CD4-positive, CD25-positive, alpha-beta regulatory T cell (primary cell): ENCODE results near the gene ARFRP1. TPM values are rescaled to one million over a fixed set of nuclear protein-coding genes. Genes with fewer than 3 reads are reported as not detected.

ENCODE experiments used
- ATAC-seq, 2 donors: fragments of 150-1000 bp; cut with Tn5 transposase; one replicate each; pipeline ENCODE4 v1.10.0; 2021; ENCODE audit warnings: low read depth in 2 of 2, moderate number of reproducible peaks in 2 of 2, moderate library complexity in 1 of 2
- DNase-seq, 3 donors: peaks; one replicate each; pipeline versions ENCODE4 v3.0.0 to v3.0.0-alpha.2; 2012 to 2022; ENCODE audit warnings: mixed read lengths in 1 of 3
- H3K27ac ChIP-seq: one replicate; pipeline ENCODE4 v1.7.0; 2013; ENCODE audit warnings: mild to moderate bottlenecking, low read length; ENCODE audit not compliant: insufficient read depth, poor library complexity, severe bottlenecking
- H3K27me3 ChIP-seq: one replicate; pipeline ENCODE4 v1.7.0; 2013; ENCODE audit warnings: low read length; ENCODE audit not compliant: control insufficient read depth, insufficient read depth
- H3K36me3 ChIP-seq: one replicate; pipeline ENCODE4 v1.7.0; 2013; ENCODE audit warnings: mild to moderate bottlenecking, low read length, moderate library complexity; ENCODE audit not compliant: control insufficient read depth, insufficient read depth
- H3K4me1 ChIP-seq: 2 replicates; pipeline ENCODE4 v1.7.0; 2013; ENCODE audit warnings: mild to moderate bottlenecking, low read length; ENCODE audit not compliant: insufficient read depth, control insufficient read depth, poor library complexity, severe bottlenecking
- H3K4me3 ChIP-seq: one replicate; pipeline ENCODE4 v1.7.0; 2013; ENCODE audit warnings: low read depth, mild to moderate bottlenecking, low read length, moderate library complexity
- H3K9me3 ChIP-seq, 2 experiments: 1 replicate in 1 of 2; 2 replicates in 1 of 2; pipeline ENCODE4 v1.7.0; 2013; ENCODE audit warnings: low read length in 2 of 2, mild to moderate bottlenecking in 1 of 2, moderate library complexity in 1 of 2; ENCODE audit not compliant: control insufficient read depth in 2 of 2
- H3K27ac Mint-ChIP-seq, 3 donors: one replicate each; pipeline ENCODE4 v1.8.0; 2020 to 2022; ENCODE audit warnings: mild to moderate bottlenecking in 3 of 3, mixed read lengths in 3 of 3, moderate library complexity in 2 of 3
- H3K27me3 Mint-ChIP-seq: one replicate; pipeline ENCODE4 v1.8.0; 2022; ENCODE audit warnings: mild to moderate bottlenecking, mixed read lengths
- H3K36me3 Mint-ChIP-seq: one replicate; pipeline ENCODE4 v1.8.0; 2020; ENCODE audit warnings: mixed read lengths
- H3K4me1 Mint-ChIP-seq, 4 donors: one replicate each; pipeline ENCODE4 v1.8.0; 2020 to 2022; ENCODE audit warnings: mixed read lengths in 4 of 4, mild to moderate bottlenecking in 1 of 4
- H3K4me3 Mint-ChIP-seq, 4 donors: one replicate each; pipeline ENCODE4 v1.8.0; 2020 to 2022; ENCODE audit warnings: mild to moderate bottlenecking in 4 of 4, mixed read lengths in 4 of 4, moderate library complexity in 3 of 4
- H3K9me3 Mint-ChIP-seq, 7 donors: one replicate each; pipeline ENCODE4 v1.8.0; 2020 to 2022; ENCODE audit warnings: mixed read lengths in 7 of 7, mild to moderate bottlenecking in 3 of 7, moderate library complexity in 2 of 7
- polyA plus RNA-seq, 4 donors: library from polyadenylated mRNA; unstranded; fragments of 300-500 nt; fragmentation: Illumina TruSeq; gene quantifications; one replicate each; pipeline ENCODE4 v1.2.3, GENCODE V29; 2021
- total RNA-seq: library from RNA; stranded (reverse); gene quantifications from one replicate; pipeline ENCODE4 v1.2.3, GENCODE V29; 2022

The ARFRP1 gene
- total and polyA plus RNA-seq, 5 donors from 2014 or later, result 51.6 to 65.7 (median 61.6) TPM

DNA sequence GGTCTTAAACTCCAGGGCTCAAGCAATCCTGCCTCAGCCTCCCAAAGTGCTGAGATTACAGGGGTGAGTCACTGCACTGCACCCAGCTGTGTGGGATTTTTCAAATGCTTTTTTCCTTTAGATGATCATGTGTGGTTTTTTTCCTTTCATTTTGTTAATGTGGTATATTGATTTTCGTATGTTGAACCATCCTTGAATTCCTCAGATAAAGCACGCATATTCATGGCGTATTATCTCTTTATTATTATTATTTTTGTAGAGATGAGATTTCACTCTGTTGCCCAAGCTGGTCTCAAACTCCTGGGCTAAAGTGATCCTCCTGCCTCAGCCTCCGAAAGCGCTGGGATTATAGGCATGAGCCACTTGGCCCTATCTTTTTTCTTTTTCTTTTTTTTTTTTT is 7.1 kb upstream of the ARFRP1 start:
- H3K27me3 ChIP-seq, result no peaks in the 10 kb centered on the region
- no peak overlapping the region for H3K4me3 ChIP-seq
- Mint-ChIP-seq H3K27ac (no peak overlapping the region), H3K9me3 (peaks cover 0 to 17% (median 6%) of the 10 kb centered on the region in 7 donors), H3K27me3 (no peaks in the 10 kb centered on the region), H3K4me3 (no peak overlapping the region), H3K36me3 (peaks cover 56% of the 10 kb centered on the region), H3K4me1 (peaks cover 16 to 53% (median 32%) of the 10 kb centered on the region in 4 donors)
- ATAC-seq, result no peak
- peaks cover 67% of the 10 kb centered on the region for H3K36me3 ChIP-seq
- peaks cover 9 to 17% of the 10 kb centered on the region in 2 experiments for H3K9me3 ChIP-seq
- DNase-seq, result no peak
- peaks cover 5% of the 10 kb centered on the region for H3K4me1 ChIP-seq
- H3K27ac ChIP-seq, result no peak overlapping the region

DNA sequence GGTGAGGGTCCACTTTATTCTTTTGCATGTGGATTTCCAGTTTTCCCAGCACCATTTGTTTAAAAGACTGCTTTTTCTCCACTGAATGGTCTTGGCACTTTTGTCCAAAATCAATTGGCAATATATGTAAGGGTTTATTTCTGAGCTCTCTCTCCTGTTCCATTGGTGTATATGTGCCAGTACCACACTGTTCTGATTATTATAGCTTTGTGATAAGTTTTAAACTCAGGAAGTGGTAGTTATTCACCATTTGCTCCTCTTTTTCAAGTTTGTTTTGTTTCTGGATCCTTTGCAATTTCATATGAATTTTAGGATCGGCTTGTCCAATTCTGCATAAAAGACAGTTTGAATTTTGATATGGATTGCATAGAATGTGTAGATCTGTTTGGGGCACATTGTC is 4.4 kb upstream of the ARFRP1 start:
- ATAC-seq (no peak), DNase-seq (no peak)
- Mint-ChIP-seq H3K9me3 (peaks cover 0 to 12% (median 3%) of the 10 kb centered on the region in 7 donors), H3K4me1 (peaks cover 16 to 57% (median 31%) of the 10 kb centered on the region in 4 donors), H3K4me3 (peak overlapping the region; percentile 38 to 83 (median 62)), H3K27me3 (no peaks in the 10 kb centered on the region), H3K36me3 (peaks cover 45% of the 10 kb centered on the region), H3K27ac (peak overlapping the region in 1 of 3 donors; percentile 72)
- H3K27me3 ChIP-seq, result no peaks in the 10 kb centered on the region
- H3K9me3 ChIP-seq, result peaks cover 3 to 11% of the 10 kb centered on the region in 2 experiments
- H3K36me3 ChIP-seq, result peaks cover 52% of the 10 kb centered on the region
- no peak overlapping the region for H3K27ac ChIP-seq
- H3K4me1 ChIP-seq, result peaks cover 22% of the 10 kb centered on the region
- no peak overlapping the region for H3K4me3 ChIP-seq

DNA sequence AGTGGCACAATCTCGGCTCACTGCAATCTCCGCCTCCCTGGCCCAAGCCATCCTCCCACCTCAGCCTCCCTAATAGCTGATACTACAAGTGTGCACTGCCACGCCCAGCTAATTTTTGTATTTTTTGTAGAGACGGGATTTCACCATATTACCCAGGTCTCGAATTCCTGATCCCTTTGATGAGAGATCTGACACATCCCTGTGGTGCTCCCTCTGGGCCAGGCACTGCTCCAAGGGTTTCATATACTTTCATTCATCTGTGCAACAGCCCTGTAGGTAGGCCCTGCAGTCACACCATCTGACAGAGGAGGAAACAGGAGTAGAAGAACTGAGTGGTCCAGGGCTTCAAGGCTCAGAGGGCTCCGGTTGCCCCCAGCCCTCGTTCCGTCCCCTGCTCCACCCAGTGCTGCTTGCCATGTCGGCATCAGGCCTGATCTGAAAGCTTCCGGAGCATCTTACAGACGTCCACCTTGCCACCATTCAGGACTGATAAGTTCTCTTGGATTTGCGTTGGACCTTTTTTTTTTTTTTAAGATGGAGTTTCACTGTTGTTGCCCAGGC is 3.4 kb upstream of the ARFRP1 start:
- peaks cover 3 to 11% of the 10 kb centered on the region in 2 experiments for H3K9me3 ChIP-seq
- H3K4me1 Mint-ChIP-seq, result peaks cover 21 to 56% (median 31%) of the 10 kb centered on the region in 4 donors
- H3K27me3 ChIP-seq, result no peaks in the 10 kb centered on the region
- no peak overlapping the region for H3K4me3 ChIP-seq
- no peak for ATAC-seq
- H3K27ac Mint-ChIP-seq, result no peak overlapping the region
- DNase-seq, result no peak
- peaks cover 55% of the 10 kb centered on the region for H3K36me3 ChIP-seq
- H3K4me3 Mint-ChIP-seq, result peak overlapping the region; percentile 66 to 95 (median 79)
- H3K36me3 Mint-ChIP-seq, result peaks cover 41% of the 10 kb centered on the region
- H3K4me1 ChIP-seq, result peaks cover 32% of the 10 kb centered on the region
- peaks cover 0 to 8% (median 2%) of the 10 kb centered on the region in 7 donors for H3K9me3 Mint-ChIP-seq
- H3K27ac ChIP-seq, result no peak overlapping the region
- no peaks in the 10 kb centered on the region for H3K27me3 Mint-ChIP-seq

DNA sequence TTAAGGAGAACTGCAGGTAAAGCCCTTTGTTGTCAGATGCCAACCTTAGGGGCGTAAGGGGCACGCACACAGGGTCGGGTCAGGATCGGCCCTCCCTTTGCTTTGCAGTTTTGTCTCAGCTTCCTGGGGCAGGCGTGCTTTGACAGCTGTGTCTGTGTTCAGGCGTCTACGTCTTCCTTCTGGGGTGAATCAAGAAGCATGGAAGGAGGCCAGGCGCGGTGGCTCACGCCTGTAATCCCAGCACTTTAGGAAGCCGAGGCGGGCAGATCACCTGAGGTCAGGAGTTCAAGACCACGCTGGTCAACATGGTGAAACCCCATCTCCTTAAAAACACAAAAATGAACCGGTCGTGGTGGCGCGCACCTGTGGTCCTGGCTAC is 1.4 kb upstream of the ARFRP1 start:
- peaks cover 58% of the 10 kb centered on the region for H3K36me3 ChIP-seq
- no peaks in the 10 kb centered on the region for H3K27me3 Mint-ChIP-seq
- H3K9me3 ChIP-seq, result no peaks in the 10 kb centered on the region
- peaks cover 0 to 2% (median 0%) of the 10 kb centered on the region in 7 donors for H3K9me3 Mint-ChIP-seq
- no peak for ATAC-seq
- H3K27me3 ChIP-seq, result no peaks in the 10 kb centered on the region
- peak overlapping the region; percentile 48 to 89 (median 60) for H3K27ac Mint-ChIP-seq
- no peak overlapping the region for H3K27ac ChIP-seq
- no peak for DNase-seq
- H3K36me3 Mint-ChIP-seq, result peaks cover 31% of the 10 kb centered on the region
- H3K4me3 Mint-ChIP-seq, result peak overlapping the region; percentile 77 to 94 (median 80)
- H3K4me1 Mint-ChIP-seq, result peaks cover 21 to 58% (median 29%) of the 10 kb centered on the region in 4 donors
- H3K4me3 ChIP-seq, result no peak overlapping the region
- peaks cover 36% of the 10 kb centered on the region for H3K4me1 ChIP-seq

DNA sequence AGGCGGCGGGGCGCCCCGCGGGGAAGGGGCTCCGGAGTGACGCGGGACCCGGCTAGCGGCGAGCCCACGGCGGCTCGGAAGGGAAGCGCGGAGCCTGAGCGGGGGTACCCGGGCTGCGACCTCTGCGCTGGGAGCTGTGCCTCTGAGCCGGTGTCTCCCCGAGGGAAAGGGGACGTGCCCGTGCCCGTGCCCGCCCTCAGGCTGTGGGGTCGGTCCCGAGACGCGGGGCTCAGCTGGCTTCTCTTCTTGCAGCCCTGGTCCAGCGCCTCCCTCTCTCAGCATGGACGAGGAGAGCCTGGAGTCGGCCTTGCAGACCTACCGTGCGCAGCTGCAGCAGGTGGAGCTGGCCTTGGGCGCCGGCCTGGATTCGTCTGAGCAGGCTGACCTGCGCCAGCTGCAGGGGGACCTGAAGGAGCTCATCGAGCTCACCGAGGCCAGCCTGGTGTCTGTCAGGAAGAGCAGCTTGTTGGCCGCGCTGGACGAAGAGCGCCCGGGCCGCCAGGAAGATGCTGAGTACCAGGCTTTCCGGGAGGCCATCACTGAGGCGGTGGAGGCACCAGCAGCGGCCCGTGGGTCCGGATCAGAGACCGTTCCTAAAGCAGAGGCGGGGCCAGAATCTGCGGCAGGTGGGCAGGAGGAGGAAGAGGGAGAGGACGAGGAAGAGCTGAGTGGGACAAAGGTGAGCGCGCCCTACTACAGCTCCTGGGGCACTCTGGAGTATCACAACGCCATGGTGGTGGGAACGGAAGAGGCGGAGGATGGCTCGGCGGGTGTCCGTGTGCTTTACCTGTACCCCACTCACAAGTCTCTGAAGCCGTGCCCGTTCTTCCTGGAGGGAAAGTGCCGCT is 749 bp upstream of the ARFRP1 start:
- Mint-ChIP-seq H3K4me1 (peaks cover 21 to 58% (median 29%) of the 10 kb centered on the region in 4 donors), H3K36me3 (peaks cover 28% of the 10 kb centered on the region), H3K9me3 (peaks cover 0 to 2% (median 0%) of the 10 kb centered on the region in 7 donors), H3K27ac (peak overlapping the region; percentile 48 to 89 (median 60)), H3K27me3 (no peaks in the 10 kb centered on the region), H3K4me3 (peak overlapping the region; percentile 78 to 94 (median 80))
- no peaks in the 10 kb centered on the region for H3K9me3 ChIP-seq
- ATAC-seq (no peak), DNase-seq (no peak)
- peak overlapping the region; percentile 18 for H3K4me3 ChIP-seq
- H3K36me3 ChIP-seq, result peaks cover 56% of the 10 kb centered on the region
- H3K27ac ChIP-seq, result peak overlapping the region; percentile 82
- H3K27me3 ChIP-seq, result no peaks in the 10 kb centered on the region
- H3K4me1 ChIP-seq, result peaks cover 36% of the 10 kb centered on the region

DNA sequence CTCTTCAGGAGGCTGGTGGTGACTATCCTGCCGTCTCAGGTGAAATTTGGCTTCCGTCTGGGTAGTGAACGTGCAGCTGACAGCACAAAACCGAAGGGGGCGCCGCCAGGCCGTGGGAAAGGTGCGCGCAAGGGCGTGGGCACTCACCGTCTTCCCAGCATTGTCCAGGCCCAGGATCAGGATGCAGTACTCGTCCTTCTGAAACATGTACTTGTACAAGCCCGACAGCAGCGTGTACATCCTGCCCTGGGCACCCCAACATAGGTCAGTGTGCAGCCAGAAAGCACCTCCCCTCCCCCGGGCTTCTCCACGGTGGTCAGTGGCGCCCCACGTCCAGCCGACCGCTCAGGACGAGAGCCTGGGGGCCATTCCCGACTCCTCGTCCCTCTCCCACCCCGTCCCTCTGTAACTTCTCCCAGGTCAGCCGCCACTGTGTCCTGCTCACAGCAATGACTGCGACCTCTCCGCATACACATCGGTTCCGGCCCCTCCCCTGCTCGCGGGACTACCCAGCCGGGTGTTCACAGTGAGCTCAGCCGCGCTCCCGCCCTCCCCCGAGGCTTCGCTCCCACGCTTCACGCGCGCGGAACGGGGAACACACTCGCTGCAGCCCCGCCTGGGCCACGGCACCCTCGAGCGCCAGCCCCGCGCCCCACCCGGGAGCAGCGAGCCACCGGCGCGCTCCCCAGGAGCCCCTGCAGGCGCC is 771 bp downstream of the ARFRP1 start:
- Histone ChIP-seq H3K4me3 (peak overlapping the region; percentile 59), H3K27me3 (no peaks in the 10 kb centered on the region), H3K9me3 (no peaks in the 10 kb centered on the region), H3K36me3 (peaks cover 46% of the 10 kb centered on the region), H3K4me1 (peaks cover 36% of the 10 kb centered on the region), H3K27ac (peak overlapping the region; percentile 82)
- peak; percentile 44 to 46 for ATAC-seq
- no peaks in the 10 kb centered on the region for H3K27me3 Mint-ChIP-seq
- H3K4me3 Mint-ChIP-seq, result peak overlapping the region; percentile 87 to 94 (median 92)
- no peaks in the 10 kb centered on the region for H3K9me3 Mint-ChIP-seq
- H3K36me3 Mint-ChIP-seq, result peaks cover 18% of the 10 kb centered on the region
- DNase-seq, result peak; percentile 42 to 78 (median 60)
- peaks cover 14 to 53% (median 22%) of the 10 kb centered on the region in 4 donors for H3K4me1 Mint-ChIP-seq
- H3K27ac Mint-ChIP-seq, result peak overlapping the region; percentile 87 to 97 (median 91)

DNA sequence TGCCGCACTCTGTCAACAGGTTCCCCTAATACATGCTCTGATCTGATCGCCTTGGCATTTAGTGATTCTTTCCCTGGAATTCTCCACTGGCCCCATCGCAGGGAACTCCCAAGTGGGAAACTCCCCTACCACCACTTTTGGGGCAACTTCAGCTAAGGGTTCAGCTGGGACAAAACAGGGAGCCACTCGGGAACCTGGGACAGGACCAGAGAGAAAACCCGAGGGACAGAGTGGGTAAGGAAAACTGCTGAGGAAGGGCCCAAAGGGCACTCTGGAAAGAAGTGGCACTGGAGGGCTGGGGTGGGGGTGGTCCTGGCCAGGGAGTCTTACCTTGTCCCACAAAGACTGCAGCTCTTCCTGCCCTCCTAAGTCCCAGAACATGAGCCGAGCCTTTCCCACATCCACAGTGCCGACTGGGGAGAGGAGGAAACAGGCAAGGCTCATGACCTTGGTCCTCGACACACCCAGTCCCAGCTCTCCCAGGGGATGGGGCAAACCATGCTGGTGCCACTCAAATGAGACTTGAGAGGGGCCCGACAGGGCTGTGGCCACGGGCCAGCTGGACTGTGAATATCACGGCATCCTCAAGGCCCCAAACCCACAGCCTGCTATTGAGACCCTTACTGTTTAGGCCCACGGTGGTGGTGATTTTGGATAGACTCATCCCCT is 1.6 kb downstream of the ARFRP1 start:
- peak overlapping the region; percentile 82 for H3K27ac ChIP-seq
- peaks cover 12 to 46% (median 20%) of the 10 kb centered on the region in 4 donors for H3K4me1 Mint-ChIP-seq
- peaks cover 35% of the 10 kb centered on the region for H3K4me1 ChIP-seq
- no peak for ATAC-seq
- H3K27ac Mint-ChIP-seq, result peak overlapping the region; percentile 87 to 97 (median 91)
- H3K9me3 Mint-ChIP-seq, result no peaks in the 10 kb centered on the region
- no peak for DNase-seq
- H3K27me3 Mint-ChIP-seq, result no peaks in the 10 kb centered on the region
- H3K9me3 ChIP-seq, result no peaks in the 10 kb centered on the region
- peak overlapping the region; percentile 87 to 94 (median 92) for H3K4me3 Mint-ChIP-seq
- peaks cover 14% of the 10 kb centered on the region for H3K36me3 Mint-ChIP-seq
- peaks cover 38% of the 10 kb centered on the region for H3K36me3 ChIP-seq
- peak overlapping the region; percentile 59 for H3K4me3 ChIP-seq
- H3K27me3 ChIP-seq, result no peaks in the 10 kb centered on the region
